ENCODE data around the gene OXLD1.
A peak's percentile ranks its signal among the peaks of the same experiment; 100 is the strongest.

Gene OXLD1

DNA sequence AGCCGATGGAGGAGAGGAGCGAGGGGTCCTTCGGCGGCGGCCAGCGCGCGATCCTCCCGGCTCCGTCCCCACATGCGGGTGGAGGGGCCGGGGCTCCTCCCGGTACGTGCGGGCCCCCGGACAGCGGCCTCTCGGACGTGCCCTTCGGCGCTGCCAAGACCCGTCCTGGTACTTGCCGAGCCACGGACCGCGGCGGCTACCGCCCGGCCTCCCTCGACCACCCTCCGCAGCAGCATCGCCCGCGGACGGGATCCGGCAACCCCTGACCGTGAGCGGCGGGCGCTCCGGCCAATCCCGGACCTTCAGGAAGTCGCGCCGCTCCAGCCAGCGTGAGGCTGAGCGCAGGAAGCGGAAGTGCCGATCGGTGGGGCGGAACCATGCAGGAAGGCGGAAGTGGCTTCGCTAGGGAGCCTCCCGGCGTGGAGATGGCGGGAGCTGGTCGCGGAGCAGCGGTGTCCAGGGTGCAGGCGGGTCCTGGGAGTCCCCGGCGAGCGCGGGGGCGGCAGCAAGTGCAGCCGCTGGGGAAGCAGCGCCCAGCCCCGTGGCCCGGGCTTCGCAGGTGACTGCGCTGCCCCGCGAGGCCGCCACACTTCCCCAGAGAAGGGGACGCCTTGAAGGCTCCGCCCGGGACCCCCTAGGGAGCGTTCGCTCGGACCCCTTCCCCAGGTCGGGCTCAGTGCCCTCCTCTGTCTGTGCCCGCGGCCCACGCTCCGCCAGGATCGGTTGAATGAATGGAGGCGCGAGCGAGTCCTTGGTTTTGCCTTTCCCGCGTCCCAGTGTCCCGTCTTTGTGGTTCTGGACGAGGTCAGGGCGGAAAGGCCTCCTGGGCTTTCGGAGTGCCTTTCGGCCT is at the start of gene OXLD1, which contains the start of gene CCDC137:
Gene OXLD1 (minus strand): TSS at position 264 of the 850 bp plus-strand sequence. CDS start 28 bp downstream, at position 236.
Gene CCDC137 (plus strand): TSS at position 396 of the 850 bp plus-strand sequence. CDS start 30 bp downstream, at position 426.
- Histone ChIP-seq H3K4me1 (ENCODE audit: control insufficient read depth, insufficient read depth, low read length) (peaks cover 21% of the 10 kb centered on the region), H3K4me3 (ENCODE audit: low read length) (peak within 1 kb of the TSS; percentile 97), H3K9me3 (ENCODE audit: control insufficient read depth, low read length) (no peaks in the 10 kb centered on the region), H3K36me3 (ENCODE audit: control insufficient read depth, insufficient read depth, low read length, severe bottlenecking) (peaks cover 30% of the 10 kb centered on the region), H3K27me3 (replicated peaks; ENCODE audit: control insufficient read depth, insufficient read depth, low read length) (no peaks in the 10 kb centered on the region), H3K9ac (ENCODE audit: low read length) (peak within 1 kb of the TSS; percentile 97)
- peak; percentile 98 for DNase-seq (ENCODE audit: low read depth)

DNA sequence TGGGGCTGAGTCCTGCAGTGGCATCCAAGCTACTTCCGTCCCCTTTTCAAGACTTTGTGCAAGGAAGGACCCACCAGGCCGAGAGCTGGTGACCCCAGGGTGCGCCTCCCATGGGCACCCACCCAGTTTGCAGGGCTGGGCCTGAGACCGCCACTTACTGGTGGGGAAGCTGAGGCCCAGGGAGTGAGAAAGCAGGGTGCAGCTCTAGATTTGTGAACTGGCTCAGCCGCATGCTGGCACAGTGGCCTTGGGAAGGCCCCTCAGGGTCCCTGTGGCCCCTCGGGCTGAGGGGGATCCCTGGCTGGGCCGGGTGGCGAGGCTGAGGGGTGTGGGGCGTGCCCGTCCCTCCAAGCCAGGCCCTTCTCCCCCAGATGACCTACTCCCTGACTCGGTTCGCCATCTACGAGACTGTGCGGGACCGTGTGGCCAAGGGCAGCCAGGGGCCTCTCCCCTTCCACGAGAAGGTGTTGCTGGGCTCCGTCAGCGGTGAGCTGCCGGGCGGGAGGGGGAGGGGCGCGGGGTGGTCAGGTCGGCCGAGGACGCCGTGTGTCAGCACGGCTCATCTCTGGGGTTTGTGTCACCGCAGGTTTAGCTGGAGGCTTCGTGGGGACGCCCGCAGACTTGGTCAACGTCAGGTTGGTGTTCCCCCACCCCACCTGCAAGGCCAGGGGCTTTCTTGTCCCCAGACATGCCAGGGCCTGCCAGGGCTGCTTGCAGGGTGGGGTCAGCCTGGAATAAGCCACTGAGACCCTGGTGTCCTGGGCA is 48.9 kb upstream of the OXLD1 start:
- Histone ChIP-seq H3K4me1 (ENCODE audit: control insufficient read depth, insufficient read depth, low read length) (peaks cover 33% of the 10 kb centered on the region), H3K9ac (ENCODE audit: low read length) (no peak overlapping the region), H3K9me3 (ENCODE audit: control insufficient read depth, low read length) (no peaks in the 10 kb centered on the region), H3K4me3 (ENCODE audit: low read length) (no peak overlapping the region), H3K27me3 (replicated peaks; ENCODE audit: control insufficient read depth, insufficient read depth, low read length) (no peaks in the 10 kb centered on the region), H3K36me3 (ENCODE audit: control insufficient read depth, insufficient read depth, low read length, severe bottlenecking) (no peaks in the 10 kb centered on the region)
- DNase-seq (ENCODE audit: low read depth): no peak

DNA sequence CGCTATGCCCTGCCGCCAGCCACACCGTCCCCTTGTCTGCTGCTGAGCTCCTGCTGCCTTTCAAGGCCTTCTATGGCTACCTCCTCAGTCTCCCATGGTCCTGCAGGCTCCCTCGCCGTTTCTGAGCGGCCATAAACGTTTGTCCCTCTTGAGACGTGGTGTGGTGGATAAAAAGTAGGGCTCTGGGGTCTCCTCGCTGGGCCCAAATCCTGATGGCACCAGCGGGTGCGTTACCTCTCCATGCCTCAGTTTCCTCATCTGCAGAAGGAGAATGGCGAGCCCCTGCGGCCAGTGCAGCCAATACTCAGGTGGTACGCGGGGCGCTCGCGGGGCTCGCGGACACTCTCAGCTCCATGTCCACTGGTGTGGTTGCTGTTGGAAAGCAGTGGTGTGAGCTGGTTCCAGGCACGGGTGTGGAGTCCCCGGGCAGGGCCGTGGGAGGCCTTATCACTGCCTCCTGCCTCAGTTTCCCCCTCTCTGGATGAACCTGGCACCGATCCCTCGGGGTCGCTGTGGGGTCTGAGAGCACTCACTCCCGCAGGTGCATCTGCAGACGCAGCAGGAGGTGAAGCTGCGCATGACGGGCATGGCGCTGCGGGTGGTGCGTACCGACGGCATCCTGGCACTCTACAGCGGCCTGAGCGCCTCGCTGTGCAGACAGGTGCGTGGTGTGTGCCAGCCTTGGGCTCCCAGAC is 48.2 kb upstream of the OXLD1 start:
- DNase-seq (ENCODE audit: low read depth): no peak
- H3K9ac ChIP-seq (ENCODE audit: low read length): peak overlapping the region; percentile 79
- H3K27me3 ChIP-seq (replicated peaks; ENCODE audit: control insufficient read depth, insufficient read depth, low read length): no peaks in the 10 kb centered on the region
- no peaks in the 10 kb centered on the region for H3K9me3 ChIP-seq (ENCODE audit: control insufficient read depth, low read length)
- peak overlapping the region; percentile 81 for H3K4me3 ChIP-seq (ENCODE audit: low read length)
- peaks cover 39% of the 10 kb centered on the region for H3K4me1 ChIP-seq (ENCODE audit: control insufficient read depth, insufficient read depth, low read length)
- no peaks in the 10 kb centered on the region for H3K36me3 ChIP-seq (ENCODE audit: control insufficient read depth, insufficient read depth, low read length, severe bottlenecking)

DNA sequence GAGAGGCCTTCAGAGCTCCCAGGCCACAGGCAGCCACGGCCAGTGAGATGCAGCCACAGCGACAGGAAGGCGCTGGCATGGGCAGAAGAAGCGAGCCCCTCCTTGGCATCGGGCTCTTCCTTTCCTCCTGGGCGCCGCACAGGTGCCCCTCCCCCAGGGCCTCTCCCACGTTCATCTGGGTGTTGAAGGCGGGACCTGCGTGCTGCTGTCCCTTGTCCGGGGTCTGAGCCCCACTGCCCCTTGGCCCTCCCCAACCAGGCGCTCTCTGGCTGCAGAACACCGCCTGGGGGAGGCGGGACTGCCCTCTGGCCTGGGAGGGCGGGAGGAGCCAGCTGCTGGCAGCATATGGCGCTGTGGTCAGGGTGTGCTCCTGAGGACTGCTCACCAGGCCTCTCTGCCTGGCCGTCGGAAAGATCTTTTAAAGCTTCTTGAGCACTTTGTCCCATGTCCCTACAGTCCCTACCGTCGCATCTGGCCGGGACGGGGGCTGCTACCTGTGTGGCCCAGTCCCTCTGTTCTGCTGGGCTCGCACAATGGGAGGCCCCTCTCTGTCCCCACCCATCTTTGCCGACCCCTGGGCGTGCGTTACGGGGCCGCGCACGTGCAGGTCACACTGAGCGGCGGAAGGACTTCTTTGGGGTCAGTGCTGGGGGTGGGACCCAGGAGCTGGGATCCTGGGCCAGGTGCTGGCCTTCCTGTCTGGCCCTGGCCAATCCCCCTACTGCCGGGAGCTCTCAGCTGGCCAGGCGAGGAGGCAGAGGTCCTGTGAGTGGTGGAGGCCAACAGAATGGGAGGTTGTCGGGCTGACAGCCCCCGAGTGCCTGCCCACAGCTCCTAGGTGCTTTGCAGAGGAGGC is 47.4 kb upstream of the OXLD1 start:
- Histone ChIP-seq H3K36me3 (ENCODE audit: control insufficient read depth, insufficient read depth, low read length, severe bottlenecking) (no peaks in the 10 kb centered on the region), H3K4me1 (ENCODE audit: control insufficient read depth, insufficient read depth, low read length) (peaks cover 39% of the 10 kb centered on the region), H3K9ac (ENCODE audit: low read length) (peak overlapping the region; percentile 79), H3K27me3 (replicated peaks; ENCODE audit: control insufficient read depth, insufficient read depth, low read length) (no peaks in the 10 kb centered on the region), H3K9me3 (ENCODE audit: control insufficient read depth, low read length) (no peaks in the 10 kb centered on the region), H3K4me3 (ENCODE audit: low read length) (peak overlapping the region; percentile 81)
- no peak for DNase-seq (ENCODE audit: low read depth)

DNA sequence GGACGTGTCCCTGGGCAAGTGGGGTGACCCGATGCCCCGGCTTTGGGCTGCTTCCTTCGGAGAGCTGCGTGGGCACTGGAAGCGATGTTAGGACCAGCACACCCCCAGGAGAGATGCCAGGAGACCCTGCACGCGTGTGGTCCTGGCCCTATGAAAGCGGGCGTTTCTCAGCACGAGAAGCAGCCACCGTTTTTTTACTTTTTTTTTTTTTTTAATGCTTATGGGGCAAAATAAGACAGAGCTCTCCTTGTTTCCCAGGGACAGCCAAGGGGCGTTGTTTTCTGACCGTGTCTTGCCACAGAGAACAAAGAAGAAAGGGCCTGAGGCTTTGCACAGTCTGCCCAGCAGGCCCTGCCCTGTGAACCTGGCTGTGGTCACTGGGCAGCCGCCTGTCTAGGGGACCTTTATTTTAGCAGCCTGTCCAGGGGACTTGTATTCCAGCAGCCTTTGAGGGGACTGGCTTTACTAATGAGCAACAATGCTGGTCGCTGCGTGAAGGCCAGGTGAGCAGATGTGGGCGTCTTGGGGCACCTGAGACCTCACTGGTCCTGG is 46.7 kb upstream of the OXLD1 start:
- H3K4me3 ChIP-seq (ENCODE audit: low read length): peak overlapping the region; percentile 81
- no peaks in the 10 kb centered on the region for H3K27me3 ChIP-seq (replicated peaks; ENCODE audit: control insufficient read depth, insufficient read depth, low read length)
- no peaks in the 10 kb centered on the region for H3K9me3 ChIP-seq (ENCODE audit: control insufficient read depth, low read length)
- H3K9ac ChIP-seq (ENCODE audit: low read length): peak overlapping the region; percentile 79
- no peaks in the 10 kb centered on the region for H3K36me3 ChIP-seq (ENCODE audit: control insufficient read depth, insufficient read depth, low read length, severe bottlenecking)
- H3K4me1 ChIP-seq (ENCODE audit: control insufficient read depth, insufficient read depth, low read length): peaks cover 39% of the 10 kb centered on the region
- peak; percentile 22 for DNase-seq (ENCODE audit: low read depth)

DNA sequence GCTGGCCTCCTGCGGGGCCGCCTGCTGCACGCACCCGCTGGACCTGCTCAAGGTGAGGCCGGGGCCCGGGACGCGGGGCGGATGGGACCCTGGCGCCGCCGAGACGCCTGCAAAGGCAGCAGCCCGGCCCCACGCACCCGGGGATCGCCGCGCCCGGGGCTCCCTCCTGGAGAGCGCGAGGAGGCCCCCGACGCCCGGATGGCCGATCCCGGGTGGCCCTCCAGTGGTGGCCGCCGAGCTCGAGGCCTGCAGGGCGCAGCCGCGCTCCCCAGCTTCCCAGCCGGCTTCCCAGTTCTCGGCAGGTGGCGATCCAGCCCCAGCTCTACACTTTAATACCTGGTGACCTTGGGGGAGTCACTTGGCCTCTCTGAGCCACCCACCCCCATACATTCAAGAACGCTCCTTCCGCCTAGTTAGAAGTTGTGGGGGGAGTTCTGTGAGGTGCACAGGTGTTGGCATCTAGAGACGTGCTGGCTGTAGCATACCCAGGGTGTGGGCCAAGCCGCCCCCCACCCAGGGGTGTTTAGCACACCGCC is 46.1 kb upstream of the OXLD1 start:
- peak; percentile 59 for DNase-seq (ENCODE audit: low read depth)
- Histone ChIP-seq H3K27me3 (replicated peaks; ENCODE audit: control insufficient read depth, insufficient read depth, low read length) (no peaks in the 10 kb centered on the region), H3K4me1 (ENCODE audit: control insufficient read depth, insufficient read depth, low read length) (peaks cover 39% of the 10 kb centered on the region), H3K36me3 (ENCODE audit: control insufficient read depth, insufficient read depth, low read length, severe bottlenecking) (peaks cover 4% of the 10 kb centered on the region), H3K9me3 (ENCODE audit: control insufficient read depth, low read length) (no peaks in the 10 kb centered on the region), H3K9ac (ENCODE audit: low read length) (peak overlapping the region; percentile 79), H3K4me3 (ENCODE audit: low read length) (peak overlapping the region; percentile 81)

DNA sequence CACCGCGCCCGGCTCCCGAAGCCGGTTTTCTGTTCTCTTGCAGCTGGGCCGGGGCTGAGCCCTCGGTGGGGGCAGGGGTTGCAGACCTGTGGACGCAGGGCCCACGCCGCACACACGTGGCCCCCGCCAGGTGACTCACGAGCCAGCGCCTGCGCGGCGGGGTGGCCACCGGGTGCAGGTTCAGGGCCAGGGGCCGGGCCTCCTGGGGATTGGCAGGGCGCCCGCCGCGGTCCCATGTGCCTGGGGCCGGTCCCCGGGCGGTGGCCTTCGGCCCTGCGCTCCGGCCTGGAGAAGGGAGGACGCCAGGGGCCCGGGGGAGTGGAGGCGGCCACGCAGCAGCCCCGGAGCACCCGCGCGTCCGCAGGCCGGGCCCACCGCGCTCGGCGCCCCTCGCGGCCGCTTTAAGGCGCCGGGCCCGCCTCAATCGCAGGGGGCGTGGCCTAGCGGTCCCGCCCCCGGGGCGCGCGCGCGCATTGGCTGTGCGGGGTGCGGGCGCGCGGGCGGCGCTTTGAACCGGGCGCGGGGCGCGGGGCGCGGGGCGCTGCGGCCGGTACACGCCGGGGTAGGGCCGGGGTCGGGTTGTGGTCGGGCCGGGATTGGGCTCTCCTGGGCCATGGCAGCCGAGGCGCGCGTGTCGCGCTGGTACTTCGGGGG is 45.5 kb upstream of the OXLD1 start, which contains the start of gene SLC25A10:
Gene SLC25A10 (plus strand): TSS at position 471 of the 654 bp plus-strand sequence. CDS start 143 bp downstream, at position 614.
- Histone ChIP-seq H3K4me3 (ENCODE audit: low read length) (peak within 1 kb of the TSS; percentile 81), H3K9ac (ENCODE audit: low read length) (peak within 1 kb of the TSS; percentile 79), H3K36me3 (ENCODE audit: control insufficient read depth, insufficient read depth, low read length, severe bottlenecking) (peaks cover 10% of the 10 kb centered on the region), H3K4me1 (ENCODE audit: control insufficient read depth, insufficient read depth, low read length) (peaks cover 39% of the 10 kb centered on the region), H3K9me3 (ENCODE audit: control insufficient read depth, low read length) (no peaks in the 10 kb centered on the region), H3K27me3 (replicated peaks; ENCODE audit: control insufficient read depth, insufficient read depth, low read length) (no peaks in the 10 kb centered on the region)
- DNase-seq (ENCODE audit: low read depth): peak; percentile 92

DNA sequence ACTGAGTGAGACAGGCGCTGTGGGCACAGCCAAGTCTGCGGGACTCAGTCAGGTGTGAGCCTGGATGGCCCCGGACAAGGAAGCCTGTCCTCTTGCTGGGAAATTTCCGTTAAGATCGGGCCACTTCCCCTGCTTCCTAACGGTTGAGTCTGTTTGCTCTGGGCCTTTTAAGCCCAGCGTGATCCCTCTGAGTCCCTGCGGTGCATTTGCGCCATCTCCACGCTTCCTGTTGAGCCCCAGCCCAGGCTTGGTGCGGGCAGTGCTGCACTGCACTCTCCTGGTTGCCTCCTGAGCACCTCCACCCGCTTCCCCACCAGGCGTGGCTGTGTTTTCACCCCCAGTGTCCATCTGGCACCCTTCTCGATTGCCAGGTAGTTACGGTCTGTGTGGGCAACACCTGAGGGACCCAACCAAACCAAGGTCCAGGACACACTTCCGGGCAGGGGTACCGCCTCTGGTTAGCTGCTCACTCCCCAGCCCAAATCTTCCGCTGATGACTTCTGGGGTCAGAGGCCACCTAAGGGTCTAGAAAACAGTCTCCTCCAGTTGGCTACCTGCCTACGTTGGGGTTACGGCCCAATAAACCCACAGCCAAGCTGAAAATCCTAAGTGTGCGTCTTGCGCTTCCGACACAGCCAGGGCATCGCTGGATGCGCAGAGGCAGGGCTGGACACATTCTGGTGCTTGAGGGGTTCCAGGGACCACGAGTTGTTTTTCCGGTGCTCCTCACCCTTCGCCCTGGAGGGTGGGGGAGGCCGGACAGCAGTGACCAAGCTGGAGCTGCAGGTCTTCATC is 44.3 kb upstream of the OXLD1 start:
- Histone ChIP-seq H3K9me3 (ENCODE audit: control insufficient read depth, low read length) (no peaks in the 10 kb centered on the region), H3K4me1 (ENCODE audit: control insufficient read depth, insufficient read depth, low read length) (peaks cover 39% of the 10 kb centered on the region), H3K27me3 (replicated peaks; ENCODE audit: control insufficient read depth, insufficient read depth, low read length) (no peaks in the 10 kb centered on the region), H3K9ac (ENCODE audit: low read length) (peak overlapping the region; percentile 79), H3K4me3 (ENCODE audit: low read length) (peak overlapping the region; percentile 81), H3K36me3 (ENCODE audit: control insufficient read depth, insufficient read depth, low read length, severe bottlenecking) (peaks cover 21% of the 10 kb centered on the region)
- no peak for DNase-seq (ENCODE audit: low read depth)

DNA sequence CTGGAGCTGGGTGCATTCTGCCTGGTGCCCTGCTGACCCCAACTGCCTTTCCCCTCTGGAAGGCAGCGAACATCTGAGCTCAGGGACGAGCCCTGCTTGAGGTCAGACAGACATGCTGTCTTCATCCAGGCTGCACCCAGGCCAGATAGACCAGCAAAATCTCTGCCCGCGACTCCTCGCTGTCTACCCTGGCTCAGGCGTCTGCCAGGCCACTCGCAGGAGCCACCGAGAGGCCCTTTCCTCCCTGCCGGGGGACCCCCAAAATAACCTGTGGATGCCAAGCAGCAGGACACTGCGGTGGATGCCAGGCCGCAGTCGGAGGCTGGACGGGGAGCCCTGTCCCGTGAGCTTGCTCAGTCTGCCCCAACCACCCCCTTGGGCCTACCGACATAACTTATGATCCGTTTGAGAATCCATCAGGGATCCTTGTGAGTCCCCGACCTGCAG is 42.4 kb upstream of the OXLD1 start:
- Histone ChIP-seq H3K9ac (ENCODE audit: low read length) (no peak overlapping the region), H3K4me1 (ENCODE audit: control insufficient read depth, insufficient read depth, low read length) (peaks cover 39% of the 10 kb centered on the region), H3K36me3 (ENCODE audit: control insufficient read depth, insufficient read depth, low read length, severe bottlenecking) (peaks cover 30% of the 10 kb centered on the region), H3K9me3 (ENCODE audit: control insufficient read depth, low read length) (no peaks in the 10 kb centered on the region), H3K27me3 (replicated peaks; ENCODE audit: control insufficient read depth, insufficient read depth, low read length) (no peaks in the 10 kb centered on the region), H3K4me3 (ENCODE audit: low read length) (no peak overlapping the region)
- DNase-seq (ENCODE audit: low read depth): no peak

All from adipocyte (in vitro differentiated cells).